CD4-positive, alpha-beta T cell treated with Interleukin-6 at 100 ng/mL for 8 hours (primary cell): ENCODE data around the gene ADAMTS10.
"Not testable (repeated sequence)": the region's sequence is repeated elsewhere in the genome, so short reads cannot be mapped to it uniquely, and the experiment has no call there.

Experiments
- DNase-seq: peaks from one replicate; pipeline ENCODE4 v3.0.0-alpha.2; 2020; ENCODE audit warnings: mixed read lengths, low spot score

The ADAMTS10 gene

GRCh38 chr19:8592231-8593009 is 18.1 kb downstream of the ADAMTS10 start:
- DNase-seq, result peak; percentile 95

DNA sequence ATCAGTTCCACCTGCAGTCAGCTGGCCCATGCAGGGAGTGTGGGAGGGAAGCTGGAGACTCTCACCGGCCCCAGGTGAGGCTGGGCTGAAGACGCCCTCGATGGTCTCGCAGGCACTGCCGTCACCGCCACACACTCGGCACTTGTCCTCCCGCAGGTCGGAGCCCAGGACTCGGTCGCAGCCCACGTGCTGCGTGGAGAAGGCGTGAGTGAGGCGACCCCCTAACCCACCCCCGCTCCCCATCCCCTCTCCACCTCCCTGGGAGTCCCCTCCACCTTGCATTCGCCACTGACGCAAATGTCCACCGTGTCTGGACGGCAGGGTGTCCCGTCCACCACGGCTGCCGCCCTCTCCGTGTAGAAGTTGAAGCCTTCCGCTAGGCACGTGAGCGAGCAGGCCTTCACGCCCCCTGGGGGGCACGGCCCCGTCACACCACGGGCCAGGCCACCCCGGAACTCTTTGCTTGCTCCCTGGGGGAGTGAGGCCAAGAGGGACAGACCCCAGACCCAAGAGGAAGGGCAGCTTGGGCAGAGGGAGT is 21.3 kb downstream of the ADAMTS10 start:
- no peak for DNase-seq

DNA sequence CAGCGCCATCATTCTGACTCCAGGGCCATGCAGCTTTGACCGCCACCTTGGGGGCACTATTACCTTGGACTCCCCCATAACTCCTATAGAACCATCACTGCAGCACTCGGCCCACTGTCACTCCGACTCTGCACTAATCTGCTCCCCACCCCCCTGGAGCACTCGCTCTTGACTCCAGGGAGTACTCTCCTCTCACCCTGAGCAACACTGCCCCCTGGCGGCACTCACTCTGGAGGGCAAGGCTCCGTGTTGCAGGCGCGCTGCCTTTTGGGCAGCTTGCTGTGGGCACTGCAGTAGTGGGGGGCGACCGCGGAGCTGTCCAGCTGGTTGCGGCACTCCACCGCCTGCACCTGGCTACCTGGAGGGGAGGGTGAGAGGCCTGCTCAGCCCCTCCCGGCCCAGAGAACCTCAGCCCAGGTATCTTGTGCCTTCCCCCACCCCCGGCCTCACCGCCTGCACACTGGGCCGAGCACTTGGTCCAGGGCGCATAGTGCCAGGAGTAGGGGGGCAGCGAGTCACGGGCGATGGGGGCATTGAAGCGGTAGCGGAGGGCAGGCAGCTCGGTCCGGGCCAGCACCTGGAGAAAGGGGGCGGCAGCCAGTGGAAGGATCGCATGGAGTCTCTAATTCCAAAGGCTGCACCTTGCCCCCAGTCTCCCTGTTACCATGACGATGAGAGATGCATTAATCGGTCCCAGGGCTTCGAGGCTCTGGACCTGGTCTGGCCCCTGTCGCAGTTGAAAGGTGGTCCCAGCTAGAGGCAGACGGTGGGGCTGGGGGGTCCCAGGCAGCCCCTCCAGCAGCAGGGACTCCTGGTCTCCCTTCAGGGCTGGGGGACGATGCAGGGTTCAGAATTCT is 24.4 kb downstream of the ADAMTS10 start:
- DNase-seq, result peak; percentile 57

DNA sequence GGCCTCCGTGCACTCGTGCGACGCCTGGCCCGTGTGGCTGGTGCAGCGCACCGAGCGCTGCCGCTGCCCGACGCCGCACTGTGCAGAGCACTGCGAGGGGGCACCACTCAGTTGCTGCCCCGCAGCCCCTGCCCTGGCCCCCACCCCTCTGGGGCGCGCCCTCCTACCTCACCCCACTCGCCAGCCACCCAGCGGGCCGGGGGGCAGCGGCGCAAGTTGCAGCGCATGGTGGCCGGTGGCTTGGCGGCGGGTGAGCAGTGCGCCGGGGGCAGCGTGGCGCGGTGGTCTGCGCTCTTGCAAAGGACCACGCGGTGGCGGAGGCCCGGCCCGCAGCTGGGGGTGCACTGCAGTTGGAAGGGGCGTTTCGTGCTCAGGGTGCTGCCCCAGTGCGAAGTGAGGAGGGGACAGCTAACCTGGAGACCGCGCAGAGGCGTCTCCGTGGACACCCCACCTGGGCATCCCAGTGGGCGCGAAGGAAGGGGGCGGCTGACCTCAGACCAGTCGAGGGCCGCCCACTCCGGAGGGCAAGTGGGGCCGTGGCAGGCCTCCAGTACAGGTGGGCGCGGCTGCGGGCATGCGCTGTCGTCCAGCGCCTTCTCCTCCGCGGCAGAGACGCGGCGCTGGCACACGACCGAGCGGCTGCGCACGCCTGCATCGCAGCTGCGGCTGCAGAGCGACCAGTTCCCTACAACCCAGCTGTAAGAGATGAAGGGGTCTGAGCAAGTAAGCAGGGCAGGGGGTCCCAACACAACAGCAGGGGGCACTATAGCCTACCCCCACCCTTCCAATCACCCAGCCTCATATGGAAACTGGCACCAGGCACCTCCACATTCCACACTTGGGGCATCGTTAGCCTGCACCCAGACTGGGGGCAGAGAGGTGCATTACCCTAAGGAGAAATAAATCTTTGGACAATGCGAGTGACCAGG is 25.3 kb downstream of the ADAMTS10 start:
- DNase-seq, result no peak

- DNase-seq, result peak; percentile 84
These were observed 29.7 kb downstream of the ADAMTS10 start for GRCh38 chr19:8580710-8581281.

GRCh38 chr19:8578642-8579265 is 31.8 kb downstream of the ADAMTS10 start:
- DNase-seq, result peak; percentile 81

DNA sequence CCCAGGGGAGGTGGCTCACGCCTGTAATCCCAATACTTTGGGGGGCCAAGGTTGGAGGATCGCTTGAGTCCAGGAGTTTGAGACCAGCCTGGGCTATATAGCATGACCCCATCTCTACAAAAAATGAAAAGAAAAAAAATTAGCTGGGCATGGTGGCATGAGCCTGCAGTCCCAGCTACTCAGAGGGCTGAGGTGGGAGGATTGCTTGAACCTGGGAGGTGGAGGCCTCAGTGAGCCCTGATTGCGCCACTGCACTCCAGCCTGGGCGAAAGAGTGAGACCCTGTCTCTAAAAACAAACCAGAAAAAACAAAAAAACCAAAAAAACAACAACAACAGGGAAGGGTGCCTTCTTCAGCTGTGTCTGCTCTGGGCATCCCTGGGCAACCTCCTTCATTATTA is 32.8 kb downstream of the ADAMTS10 start:
- DNase-seq, result no peak

- peak; percentile 36 for DNase-seq
These were observed 33.3 kb downstream of the ADAMTS10 start, which contains the start of gene MYO1F for GRCh38 chr19:8577247-8577646. Gene MYO1F, minus strand, starts transcription at chr19:8577442. Its CDS starts 133 bp downstream, at chr19:8577309.

DNA sequence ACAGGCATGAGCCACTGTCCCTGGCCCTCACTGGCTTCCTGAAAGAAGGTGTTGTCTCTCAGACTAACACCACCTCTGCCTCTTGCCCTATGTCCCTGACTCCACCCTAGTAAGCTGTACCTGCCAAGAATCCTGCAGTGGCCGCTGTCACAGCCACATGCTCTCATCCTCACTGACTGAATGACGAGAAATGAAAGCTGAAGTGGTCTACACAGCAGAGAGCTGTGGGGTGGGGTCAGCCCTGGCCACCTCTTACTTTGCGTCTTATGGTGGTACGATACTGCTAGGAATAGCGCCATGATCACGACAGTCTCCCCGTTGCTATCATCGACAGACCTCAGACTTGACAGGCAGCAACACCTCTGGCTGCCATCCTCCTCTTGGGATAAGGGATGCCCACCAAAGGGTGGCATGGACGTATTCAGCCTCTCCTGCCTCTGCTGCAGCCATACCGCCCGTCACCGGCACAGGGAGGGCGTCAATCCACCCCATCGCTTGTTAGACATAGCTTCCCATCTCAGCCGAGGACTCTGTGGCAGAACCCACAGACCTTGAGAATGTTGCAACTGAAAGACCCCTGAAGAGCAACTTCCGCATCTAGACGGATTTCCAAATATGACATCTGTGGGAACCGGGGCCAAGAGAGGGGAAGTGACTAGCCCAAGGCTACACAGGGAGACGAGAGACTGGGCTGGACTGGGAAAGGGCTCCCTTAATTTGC is 34.1 kb downstream of the ADAMTS10 start:
- DNase-seq, result no peak

GRCh38 chr19:8575467-8575997 is 35.0 kb downstream of the ADAMTS10 start:
- DNase-seq, result peak; percentile 78

GRCh38 chr19:8574619-8574922 is 35.9 kb downstream of the ADAMTS10 start:
- not testable (repeated sequence) for DNase-seq

DNA sequence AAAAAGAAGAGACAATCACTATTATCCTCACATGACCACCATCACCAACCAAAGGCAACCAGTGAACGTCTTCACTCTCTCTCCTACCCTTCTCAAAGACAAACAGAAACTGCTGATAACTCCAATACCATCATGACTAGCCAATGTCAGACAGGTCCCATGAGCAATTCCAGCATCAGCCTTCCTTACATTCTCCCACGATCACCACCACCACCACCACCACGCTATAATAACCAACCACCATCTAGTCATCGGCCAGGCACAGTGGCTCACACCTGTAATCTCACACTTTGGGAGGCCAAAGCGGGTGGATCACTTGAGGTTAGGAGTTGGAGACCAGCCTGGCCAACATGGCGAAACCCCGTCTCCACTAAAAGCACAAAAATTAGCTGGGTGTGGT is 37.2 kb downstream of the ADAMTS10 start:
- DNase-seq, result no peak

DNA sequence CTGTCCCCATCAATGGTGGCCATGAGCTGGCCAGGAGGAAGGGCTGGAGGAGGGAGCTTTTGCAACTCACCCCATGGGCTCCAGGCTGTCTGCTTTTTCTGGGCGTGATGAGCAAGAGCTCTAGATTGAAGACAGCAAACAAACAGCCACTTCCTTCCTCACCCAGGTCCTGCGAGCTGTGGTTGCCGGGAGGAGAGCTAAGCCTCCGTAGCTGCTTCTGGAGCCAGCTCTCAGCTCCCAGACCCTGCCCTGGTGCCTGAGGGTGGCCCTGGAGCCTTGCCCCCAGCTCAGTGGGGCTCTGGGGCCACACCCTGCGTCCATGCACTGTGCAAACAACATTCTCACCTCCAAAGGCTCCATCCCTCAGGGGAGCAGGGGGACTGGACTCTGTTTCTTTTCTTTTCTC is 39.5 kb downstream of the ADAMTS10 start:
- peak; percentile 81 for DNase-seq

DNA sequence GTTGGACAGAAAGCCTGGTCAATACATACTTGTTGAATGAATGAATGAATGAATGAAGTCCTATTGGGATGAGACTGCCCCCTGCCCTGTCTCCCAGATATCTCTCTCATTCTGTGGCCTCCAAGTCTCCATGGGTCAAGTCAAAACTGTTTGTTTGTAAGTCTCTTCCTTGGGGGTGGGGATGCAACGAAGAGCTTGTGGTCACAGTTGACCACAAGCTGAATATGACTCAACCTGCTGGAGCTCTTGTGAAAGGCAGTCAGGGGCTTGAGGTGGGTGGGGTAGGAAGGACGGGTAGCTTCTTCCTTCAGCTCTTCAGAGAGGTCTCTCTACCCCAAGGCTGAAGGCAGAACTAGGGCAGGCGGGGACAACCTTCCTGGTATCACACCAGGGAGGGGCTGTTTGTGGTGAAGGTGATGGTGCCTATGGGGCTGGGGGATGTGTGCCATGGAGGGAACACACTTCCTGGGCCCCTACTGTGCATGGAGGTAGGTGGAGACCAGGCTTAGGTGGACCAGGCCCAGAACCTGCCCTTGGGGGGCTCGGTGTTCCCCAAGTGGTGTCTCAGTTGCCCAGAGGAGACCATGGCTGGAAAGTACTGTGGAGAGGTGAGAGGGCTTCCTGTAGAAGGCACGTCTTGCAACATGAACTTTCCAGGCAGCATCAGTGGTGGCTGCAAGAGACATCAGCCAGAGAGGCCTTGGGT is 41.3 kb downstream of the ADAMTS10 start:
- peak; percentile 84 for DNase-seq

- no peak for DNase-seq
These were observed 42.9 kb downstream of the ADAMTS10 start for GRCh38 chr19:8567522-8568172.

- DNase-seq, result no peak
These were observed 43.7 kb downstream of the ADAMTS10 start for GRCh38 chr19:8566855-8567254.

GRCh38 chr19:8564866-8565265 is 45.6 kb downstream of the ADAMTS10 start:
- not testable (repeated sequence) for DNase-seq

DNA sequence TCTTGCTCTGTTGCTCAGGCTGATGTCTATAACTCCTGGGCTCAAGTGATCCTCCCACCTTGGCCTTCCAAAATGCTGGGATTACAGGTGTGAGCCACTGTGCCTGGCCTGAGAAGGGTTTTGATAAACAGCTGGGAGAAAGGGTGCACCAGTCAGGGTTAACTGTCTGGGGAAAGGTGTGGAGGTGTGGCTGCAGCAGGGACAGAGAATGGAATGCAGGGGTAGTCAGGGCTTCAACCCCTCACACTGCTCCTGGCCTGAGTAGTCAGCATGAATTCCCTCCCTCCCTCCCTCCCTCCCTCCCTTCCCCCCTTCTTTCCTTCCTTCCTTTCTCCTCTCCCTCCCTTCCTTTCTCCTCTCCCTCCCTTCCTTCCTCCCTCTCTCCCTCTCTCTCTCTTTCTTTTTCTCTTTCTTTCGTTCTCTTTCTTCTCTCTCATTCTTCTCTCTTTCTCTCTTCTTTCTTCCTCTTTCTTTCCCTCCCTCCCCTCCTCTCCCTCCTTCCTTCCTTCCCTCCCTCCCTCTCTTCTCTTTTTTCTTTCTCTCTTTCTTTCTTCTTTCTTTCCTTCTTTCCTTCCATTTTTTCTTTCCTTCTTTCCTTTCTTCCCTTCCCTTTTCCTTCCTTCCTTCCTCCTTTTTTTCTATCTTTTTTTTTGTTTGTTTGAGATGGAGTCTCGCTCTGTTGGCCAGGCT is 49.3 kb downstream of the ADAMTS10 start:
- DNase-seq, result no peak
